Measurements from ENCODE around the gene FOXJ1.

Gene FOXJ1

DNA sequence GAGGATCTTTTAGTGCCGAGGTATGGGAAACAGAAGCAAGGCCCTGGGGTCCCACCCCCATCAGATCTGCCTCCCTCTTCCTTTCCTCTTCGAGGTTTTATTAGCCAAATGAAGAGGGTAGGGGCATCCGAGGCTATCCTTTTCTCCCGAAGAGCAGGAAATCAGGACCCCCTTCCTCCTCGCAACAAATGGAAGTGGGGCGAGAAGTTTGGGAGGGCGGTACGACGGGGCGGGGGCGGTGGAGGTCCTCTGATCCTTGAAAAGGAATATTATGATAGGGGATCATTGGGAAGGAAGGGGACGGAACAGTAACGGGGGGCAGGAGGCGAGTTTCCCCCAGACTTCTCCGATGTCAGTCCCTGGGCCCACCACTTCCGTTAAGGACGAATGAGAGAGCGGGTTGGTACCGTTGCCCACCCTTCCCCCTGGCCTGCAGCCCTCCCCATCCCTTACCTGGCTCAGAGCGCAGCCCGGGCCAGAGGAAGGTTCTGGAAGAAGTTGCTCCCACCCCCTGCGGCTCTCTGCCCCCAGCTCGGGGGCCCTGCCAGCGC lies 309 bp downstream of the FOXJ1 start:
- no peak for DNase-seq

DNA sequence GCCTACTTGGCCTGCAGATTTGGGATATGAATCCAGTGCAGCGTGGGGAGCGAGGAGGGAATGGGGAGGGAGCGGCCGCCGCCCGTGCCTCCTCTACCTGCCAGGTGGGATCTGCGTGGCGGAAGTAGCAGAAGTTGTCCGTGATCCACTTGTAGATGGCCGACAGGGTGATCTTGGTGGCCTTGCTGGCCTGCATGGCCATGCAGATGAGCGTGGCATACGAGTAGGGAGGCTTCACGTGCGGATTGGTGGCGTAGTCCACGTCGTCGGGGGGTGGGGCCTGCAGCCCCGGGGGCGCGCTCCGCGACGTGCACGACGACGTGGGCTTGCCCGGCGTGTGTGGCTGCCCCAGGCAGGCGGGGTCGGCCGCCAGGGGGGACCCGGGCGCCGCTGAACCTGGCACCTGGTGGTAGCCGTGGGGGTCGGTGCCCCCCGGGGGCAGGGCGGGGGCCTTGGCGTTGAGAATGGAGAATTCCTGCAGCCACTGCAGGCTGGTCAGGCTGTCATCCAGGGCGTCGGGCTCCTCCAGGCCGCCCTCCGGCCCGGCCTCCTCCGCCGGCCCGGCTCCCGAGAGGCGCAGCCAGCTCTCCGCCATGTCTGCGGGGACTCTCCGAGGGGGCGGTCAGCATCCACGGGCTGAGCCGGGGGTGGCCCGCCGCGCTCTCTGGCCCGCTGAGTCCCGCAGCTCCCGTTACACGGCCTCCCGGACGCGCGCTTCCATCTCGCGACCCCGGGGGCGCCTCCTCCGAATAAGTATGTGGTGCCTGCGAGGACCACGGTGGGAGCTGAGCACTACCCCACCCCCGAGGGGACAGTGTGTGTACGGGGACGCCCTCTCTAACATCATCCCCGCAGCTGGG lies 1.0 kb downstream of the FOXJ1 start:
- no peak for DNase-seq

DNA sequence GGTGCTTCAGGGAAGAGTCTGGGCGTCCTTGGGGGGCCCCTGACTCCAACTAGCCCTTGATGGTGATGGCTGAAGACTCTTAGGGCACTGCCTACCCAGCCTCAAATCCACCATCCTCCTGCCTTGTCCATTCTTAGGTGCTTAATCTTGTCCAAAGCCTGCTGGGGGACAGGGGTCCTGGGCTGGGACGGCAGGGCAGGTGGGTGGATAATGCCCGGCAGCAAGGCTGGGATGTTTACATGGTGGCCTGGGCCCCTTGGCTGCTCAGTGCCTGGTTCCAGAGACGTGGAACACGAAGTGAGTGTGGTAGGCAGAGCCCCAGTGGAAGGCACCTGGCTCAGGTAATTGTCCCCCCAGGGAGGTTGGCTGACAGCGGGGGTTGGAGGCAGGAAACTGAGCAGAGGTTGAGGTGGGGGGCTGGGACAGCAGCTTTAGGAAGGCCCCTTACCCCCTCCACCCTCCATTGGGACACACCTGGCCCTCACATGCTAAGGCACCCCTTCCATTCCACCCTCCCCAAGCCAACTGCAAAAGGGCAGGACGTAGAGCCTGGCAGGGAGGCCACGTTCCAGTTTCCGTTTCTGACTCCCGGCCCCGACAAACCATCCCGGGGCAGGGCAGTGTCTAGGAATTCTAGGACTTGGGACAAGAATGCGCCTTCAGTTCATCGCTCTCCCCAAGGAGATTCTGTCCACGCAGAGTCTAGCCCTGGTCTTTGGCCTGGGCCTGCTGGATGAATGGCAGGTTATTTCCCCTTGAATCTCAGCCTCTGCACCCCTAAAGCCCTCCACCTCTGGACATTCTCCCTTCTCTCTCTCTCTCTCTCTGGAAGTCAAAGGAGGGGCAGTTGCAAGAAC lies 1.9 kb downstream of the FOXJ1 start:
- DNase-seq: no peak

DNA sequence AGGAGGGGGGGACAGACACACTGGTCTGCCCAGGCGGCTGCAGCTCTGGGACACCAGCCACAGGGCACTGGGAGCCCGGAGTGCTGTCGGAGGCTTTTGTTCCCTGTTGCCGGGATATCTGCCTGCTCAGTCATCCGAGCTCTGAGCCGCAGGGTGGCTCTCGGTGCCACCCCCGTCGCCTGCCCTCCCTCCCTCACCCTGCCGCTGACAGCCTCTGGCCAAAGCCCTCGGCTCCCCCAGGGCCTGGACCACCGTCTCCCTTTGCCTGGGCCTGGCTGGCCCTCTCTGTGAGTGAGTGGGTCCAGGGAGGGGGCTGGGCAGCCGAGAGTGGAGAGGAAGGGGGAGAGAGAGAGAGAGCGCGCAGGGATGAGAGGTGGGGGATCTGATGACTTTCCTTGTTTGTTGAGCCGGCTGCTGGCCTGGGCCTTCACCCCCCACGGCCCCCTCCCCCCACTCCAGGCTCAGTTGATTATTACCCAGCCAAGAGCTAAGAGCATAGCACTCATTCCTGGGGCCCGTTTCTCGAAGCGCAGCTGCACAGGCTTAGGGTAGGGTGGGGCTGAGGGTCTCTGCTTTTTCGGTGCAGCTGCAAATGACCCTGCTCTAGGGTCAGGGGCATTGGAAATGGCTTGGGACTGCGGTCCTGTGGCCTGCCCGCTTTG lies 2.7 kb downstream of the FOXJ1 start:
- DNase-seq: no peak

DNA sequence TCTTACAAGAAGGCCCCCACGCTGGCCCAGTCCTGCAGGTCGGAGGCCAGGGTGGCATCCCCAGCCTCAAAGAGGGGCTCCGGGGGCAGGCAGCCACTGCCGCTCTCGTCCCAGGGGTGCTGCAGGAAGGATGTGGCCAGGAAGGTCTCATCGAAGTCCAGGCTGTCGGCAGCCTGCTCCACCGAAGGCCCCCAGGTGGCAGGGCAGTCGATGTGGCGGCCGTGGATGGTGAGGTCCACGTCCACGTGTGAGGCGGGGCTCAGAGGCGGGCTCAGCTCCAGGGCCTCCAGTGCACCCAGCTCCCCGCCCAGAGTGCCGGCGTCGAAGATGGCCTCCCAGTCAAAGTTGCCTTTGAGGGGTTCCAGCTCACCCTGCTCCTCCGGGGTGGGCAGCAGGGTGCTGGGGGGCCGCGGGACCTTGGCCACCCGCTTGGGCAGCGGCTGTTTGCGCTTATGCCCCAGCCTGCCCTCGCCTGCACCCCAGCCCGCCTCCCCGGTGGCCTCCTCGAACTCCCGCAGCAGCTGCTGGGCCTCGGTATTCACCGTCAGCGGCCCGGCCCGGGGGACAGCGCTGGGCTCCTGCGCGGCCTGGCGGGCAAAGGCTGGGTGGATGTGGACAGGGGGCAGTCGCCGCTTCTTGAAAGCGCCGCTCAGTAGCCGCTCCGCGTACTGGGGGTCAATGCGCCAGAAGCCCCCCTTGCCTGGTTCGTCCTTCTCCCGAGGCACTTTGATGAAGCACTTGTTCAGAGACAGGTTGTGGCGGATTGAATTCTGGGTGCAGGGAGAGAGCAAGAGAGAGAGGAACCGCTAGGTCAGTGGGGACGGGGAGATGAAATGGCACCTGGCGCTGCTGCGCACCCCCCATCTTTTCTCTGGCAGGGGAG lies 3.5 kb downstream of the FOXJ1 start:
- no peak for DNase-seq

DNA sequence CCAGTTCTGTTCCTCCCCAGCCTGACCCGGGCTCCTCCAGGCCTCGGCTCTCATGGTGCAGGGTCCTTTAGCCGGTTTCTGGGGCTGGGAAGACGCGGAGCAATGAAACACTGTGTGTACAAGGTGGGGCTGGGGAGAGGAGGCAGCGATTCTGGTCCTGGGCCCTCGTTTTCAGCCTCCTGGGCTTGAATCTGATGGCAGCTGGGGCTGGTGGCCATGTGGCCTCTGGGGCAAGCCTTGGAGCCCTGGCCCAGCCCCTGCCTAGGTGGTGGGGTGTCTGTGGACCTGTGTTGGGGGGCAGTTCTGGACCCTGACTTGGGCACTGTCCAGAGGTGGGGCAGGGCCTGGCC lies 4.1 kb downstream of the FOXJ1 start:
- no peak for DNase-seq

DNA sequence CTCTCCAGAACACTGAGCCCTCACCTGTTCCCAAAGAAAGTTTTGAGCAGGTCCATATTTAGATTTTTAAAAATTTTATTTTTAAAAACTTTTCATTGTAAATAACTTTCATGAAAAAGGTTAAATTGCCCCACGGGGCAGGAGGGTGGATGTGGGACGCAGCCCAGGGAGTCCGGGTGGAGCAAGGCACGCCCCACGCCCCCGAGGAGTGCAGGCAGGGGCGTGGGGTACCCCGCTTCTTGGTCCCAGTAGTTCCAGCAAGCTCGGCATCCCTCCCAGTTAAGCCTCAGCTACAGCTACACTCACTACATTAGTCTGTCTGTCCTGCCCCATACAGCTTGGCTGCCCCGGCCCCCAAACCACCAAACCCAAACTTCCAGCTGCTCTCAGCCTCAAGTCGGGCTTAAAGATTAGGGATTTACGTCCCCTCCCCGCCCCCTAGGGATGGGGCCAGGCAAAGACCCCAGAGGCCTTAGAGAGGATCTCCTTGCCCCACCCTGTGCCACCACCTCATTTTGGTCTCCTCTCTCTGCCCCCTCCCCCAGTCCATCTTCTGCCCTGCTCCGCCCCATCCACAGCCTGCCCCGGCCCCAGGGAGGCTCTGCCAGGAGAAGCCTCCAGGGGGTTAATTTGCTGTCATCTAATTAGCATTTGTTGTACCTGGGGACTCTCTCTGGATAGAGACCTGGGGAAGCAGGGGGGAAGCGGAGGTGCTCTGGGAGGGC lies 4.6 kb downstream of the FOXJ1 start:
- DNase-seq: no peak

DNA sequence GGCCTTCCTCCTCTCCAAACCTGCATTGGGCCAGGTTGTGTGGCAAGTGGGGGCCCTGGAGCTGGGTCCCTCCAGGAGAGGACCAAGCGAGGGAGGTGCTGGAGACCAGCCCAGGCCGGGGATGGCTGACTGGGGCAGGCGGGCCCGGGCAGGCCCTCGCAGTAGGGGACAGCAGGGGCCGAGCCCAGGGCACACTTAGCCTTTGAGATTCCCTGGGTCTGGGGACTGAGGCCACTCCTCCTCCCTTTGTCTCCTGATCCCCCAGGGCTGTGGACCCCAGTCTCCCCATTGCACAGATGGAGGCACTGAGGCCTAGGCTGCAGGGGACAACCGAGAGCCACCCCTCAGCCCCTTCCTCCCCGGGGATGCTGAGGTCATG lies 5.2 kb downstream of the FOXJ1 start:
- no peak for DNase-seq

DNA sequence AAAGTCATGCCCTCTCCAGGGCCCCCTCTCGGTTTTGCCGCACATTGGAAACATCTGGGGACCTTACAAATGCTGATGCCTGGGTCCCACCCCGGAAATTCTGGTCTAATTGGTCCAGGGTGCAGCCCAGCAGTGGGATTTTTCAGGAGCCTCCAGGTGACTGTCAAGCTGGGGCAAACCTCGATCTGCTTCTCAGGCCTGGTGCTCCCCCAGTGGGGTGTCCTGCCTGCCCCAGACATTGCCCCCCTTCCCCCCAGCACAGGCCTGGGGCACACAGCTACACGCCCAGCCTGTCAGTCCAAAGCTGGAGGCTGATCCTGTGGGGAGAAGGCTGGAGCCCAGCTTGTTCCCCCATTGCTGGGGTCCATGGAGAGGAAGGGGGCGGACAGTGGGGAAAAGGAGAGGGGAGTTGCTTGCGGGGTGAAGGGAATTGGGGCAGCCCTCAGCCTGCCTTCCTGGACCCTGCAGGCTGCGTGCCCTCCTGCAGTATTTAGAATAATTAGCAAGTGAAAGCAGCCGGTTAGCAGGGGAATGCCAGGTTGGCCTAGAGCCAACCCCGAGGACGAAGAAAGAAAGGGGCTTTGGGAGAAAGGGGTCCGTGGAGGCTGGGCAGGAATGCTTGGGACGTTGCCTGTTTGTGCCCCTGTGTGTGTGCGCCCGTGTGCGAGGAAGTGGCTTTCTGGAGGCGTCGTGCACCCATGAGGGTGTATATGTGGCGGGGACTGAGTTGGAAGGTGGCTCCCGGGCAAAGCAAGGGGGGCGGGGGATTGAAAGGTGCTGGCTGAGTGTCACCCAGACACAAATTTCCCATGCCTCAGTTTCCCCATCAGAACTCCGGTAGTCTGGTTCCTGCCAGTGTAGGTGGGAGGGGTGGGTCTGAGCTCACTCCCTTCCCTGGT lies 5.9 kb downstream of the FOXJ1 start:
- DNase-seq: no peak

DNA sequence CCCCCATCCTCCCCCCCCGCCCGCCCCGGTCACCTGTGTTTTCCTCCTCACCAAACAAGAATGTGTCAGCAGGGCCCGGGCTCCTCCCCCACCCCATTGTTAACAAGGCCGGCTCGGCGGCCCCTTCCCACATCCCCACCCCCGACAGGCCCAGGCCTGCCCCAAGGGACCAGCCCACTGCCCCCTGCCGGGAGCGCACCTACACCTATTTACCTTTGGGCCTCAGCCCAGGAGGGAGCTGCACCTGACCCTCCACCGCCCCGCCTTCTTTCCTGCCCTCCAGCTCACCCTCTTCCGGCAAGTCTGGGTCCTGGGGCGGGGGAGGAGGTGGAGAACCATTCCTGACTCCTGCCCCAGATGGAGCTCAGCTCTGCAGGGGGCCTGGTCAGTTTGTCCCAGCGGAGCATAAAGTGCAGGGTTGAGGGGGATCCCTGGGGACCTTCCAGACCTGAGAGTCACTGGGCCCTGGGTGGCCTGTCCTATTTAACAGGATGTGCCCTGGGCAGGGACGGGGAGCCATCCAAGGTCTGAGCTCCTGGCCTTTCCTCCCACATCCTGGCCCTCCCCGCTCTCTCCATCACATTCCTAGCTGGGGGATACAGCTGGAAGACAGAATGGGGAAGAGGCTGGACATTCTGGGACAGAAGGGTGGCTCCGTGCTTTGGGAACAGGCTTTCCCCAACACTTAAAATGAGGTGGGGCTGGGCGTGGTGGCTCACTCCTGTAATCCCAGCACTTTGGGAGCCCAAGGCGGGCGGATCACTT lies 8.3 kb downstream of the FOXJ1 start:
- DNase-seq: no peak

DNA sequence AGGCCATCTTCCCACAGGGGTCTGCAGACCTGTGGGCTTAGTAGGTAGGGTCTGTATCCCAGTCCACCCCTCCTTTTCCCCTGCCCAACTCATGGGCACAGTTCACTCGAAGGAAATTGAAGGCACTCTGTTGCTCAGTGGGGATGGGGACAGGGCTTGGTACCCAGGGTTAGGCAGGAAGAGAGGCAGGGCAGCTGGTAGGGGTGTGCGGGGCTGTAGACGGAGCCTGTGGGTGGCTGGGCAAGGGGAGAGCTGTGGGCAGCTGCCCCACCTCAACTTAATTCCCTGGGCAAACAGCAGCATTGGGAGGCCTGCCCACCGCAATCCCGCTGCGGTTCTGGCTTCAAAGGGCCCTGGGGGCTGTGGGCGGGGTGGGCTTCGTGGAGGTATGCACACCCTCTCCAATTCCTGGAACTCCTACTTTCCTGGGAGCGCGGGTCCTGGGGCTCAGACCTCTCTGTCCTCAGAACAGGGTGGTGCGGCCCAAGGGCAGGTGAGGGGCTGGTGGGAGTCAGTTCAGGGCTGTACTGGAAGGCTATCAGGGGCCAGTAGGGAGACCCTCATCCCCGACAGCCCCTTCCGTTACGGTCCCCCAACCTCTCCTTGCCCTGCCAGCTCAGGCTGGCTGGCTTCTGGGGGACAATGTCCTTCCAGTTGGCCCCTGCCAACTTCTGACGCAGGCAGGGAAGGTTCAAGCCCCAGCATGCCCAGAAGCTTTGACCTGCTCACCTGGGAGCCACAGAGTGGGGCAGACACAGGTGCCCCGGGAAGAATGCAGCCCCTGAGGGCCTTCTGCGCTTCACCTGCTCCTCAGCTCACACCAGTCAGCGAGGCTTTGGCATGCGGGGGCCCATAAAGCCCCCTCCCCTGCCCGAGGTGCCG lies 9.1 kb downstream of the FOXJ1 start:
- DNase-seq: no peak

DNA sequence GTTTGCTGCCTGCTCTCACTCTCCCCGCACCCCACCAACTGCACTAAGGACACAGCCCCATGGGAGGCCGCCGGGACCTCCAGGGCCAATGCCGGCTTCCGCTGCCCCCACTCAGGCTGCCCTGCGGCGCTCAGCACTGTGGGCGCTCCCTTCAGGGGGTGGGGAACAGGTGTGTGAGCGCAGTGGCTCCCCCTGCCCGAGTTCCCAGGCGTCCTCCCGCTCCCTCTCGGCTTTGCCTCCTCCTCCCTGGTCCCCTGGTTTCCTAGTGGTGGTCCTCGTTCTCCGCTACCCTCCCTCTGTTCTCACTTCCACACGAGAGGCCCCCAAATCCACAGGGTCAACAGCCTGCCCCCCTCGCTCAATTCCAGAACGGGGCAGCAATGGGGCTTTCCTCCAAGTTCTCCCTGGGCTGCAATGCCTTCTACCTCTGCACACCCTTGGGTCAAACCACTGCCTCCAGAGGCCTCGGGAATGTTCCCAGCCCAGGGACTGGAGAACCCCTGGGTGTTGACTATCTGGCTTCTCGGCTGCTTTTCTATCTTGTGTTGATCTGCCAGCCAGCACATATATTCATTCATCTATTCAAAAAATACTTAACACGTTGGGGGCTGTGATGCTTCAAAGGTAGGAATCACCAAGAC lies 9.9 kb downstream of the FOXJ1 start:
- DNase-seq: no peak

DNA sequence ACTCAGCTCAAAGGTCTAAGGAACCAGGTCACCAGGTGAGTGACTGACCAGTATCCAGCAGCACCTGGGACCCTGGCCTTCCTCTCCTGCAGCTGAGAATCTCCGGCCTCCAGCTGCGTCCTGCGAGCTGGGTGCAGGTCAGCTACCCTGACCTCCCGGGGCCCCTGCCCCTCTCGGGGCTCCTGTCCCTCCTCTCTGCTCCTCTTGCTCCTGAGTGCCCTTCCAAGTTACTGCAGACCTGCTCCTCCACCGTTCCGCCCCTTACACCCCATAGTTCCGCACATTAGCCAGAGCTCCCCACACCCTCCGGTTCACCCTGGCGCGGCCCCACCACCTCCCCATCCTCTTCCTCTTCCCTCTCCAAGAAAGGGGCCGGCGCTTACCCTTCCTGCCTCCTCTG lies 10.6 kb downstream of the FOXJ1 start:
- no peak for DNase-seq

DNA sequence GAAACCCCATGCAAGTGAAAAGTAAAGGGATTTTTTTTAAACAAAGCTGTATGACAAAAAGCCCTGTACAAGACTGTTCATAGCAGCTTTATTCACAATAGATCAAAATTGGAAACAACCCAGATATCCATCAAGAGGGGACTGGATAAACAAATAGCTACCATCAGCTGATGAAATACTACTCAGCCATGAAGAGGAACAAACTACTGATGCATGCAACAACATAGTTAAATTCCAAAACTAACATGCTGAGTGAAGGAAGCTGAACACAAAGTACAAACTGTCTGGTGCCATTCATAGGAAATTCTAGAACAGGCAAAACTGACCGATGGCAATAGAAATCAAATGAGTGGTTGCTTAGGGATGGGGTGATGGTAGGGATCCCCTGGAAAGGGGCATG lies 15.1 kb downstream of the FOXJ1 start:
- no peak for DNase-seq

DNA sequence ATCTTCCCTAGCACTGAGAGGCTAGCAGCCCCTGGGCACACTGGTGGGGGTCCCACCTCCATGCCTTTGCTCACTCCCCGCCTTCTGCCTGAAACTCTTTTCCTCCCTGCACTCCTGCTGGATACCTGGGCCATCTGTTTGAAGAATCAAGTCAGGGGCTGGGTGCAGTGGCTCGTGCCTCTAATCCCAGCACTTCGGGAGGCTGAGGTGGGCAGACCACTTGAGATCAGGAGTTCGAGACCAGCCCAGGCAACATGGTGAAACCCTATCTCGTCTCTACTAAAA lies 15.7 kb downstream of the FOXJ1 start:
- no peak for DNase-seq

DNA sequence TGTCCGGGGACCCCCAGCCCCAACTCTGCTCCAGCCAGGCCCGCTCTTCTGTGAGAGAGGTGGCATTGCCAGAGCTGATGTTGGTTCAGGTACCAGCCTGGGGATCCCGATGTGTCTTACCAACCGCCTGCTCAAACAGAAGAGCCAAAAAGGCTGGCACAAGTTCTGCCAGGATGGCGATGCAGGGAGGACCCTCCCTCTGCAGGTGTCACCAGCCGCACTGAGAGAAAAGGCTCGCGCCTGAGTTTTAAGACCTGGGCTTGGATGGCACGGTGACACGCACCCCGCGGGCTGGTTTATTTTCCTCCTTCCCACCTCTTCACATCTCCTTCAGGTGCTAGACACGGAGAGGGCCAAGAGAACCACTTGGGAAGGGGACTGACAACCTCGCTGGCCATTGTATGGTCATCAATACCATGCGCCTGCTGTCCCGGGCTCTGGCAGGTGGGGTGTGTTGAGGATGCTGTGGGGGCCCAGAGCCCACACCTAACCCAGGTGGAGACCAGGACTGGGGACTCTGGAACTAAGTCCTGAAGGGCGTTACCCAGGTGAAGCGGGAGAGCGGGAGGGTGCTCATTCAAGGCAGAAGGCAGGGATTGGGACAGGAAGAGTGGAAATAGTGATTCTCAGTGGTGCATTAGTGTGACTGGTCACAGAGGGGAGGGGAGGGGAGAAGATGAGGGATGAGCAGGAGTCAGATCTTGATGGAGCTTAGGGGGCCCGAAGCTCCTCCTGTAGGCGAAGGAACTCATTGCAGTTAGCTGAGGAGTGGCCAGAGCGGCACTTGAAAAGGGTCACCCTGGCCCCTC lies 16.3 kb downstream of the FOXJ1 start:
- no peak for DNase-seq

DNA sequence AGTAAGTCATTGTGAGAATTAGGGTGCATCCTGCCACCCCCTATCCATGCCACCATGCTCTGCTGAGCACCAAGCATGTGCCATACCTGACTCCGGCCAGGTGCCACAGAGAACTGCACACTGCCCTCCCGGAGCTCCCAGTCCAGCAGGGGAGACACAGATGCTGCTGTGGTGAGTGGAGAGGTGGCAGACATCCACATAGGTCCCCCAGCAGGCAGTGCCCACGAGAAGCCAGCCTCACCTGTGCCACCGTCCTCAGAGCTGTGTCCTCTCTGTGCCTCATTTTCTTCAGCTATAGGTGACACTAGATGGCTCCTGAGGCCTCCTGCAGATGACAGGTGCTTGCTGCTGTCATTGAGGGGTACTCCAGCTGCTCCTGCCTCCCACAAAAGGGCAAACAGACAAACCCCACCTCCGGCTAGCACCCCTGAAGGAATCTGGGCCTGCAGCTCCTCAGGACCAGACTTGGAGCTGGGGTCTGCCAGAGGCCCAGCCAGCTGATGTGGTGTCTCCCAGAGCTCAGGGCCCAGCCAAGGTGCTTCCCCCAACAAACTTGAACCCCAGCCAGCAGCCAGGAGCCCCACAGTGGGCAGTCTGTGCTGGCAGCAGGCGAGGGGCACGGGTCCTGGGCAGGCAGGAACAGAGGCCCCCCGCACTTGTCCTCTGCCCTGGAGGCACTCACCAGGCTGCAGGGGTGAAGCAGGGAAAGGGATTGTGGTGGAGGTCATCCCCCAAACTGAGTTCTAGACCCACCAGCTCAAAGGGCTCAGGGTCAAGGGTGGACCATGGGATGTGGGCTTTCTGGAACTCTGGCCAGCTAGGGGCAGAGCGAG lies 17.1 kb downstream of the FOXJ1 start:
- DNase-seq: no peak
